ENCODE data around the gene JAZF1.
A peak's percentile ranks its signal among the peaks of the same experiment; 100 is the strongest.

The JAZF1 gene

GRCh38 chr7:27966219-27966780 lies 214.3 kb downstream of the JAZF1 start:
- DNase-seq (ENCODE audit: low spot score) = no peak

- no peak for DNase-seq (ENCODE audit: low spot score)
These were observed 214.9 kb downstream of the JAZF1 start for GRCh38 chr7:27965650-27966049.

GRCh38 chr7:27964820-27965219 lies 215.8 kb downstream of the JAZF1 start:
- DNase-seq (ENCODE audit: low spot score) = no peak

- DNase-seq (ENCODE audit: low spot score) = no peak
These were observed 217.5 kb downstream of the JAZF1 start for GRCh38 chr7:27963056-27963455.

- DNase-seq (ENCODE audit: low spot score) = peak; percentile 6
These were observed 218.3 kb downstream of the JAZF1 start for GRCh38 chr7:27962273-27962672.

GRCh38 chr7:27961255-27961654 lies 219.3 kb downstream of the JAZF1 start:
- peak; percentile 68 for DNase-seq (ENCODE audit: low spot score)

- DNase-seq (ENCODE audit: low spot score) = no peak
These were observed 220.2 kb downstream of the JAZF1 start for GRCh38 chr7:27960415-27960814.

- no peak for DNase-seq (ENCODE audit: low spot score)
These were observed 221.6 kb downstream of the JAZF1 start for GRCh38 chr7:27958933-27959548.

GRCh38 chr7:27955596-27955995 lies 225.0 kb downstream of the JAZF1 start:
- no peak for DNase-seq (ENCODE audit: low spot score)

- no peak for DNase-seq (ENCODE audit: low spot score)
These were observed 225.6 kb downstream of the JAZF1 start for GRCh38 chr7:27955011-27955410.

GRCh38 chr7:27953777-27954176 lies 226.8 kb downstream of the JAZF1 start:
- no peak for DNase-seq (ENCODE audit: low spot score)

GRCh38 chr7:27953361-27953760 lies 227.2 kb downstream of the JAZF1 start:
- no peak for DNase-seq (ENCODE audit: low spot score)

- DNase-seq (ENCODE audit: low spot score) = no peak
These were observed 227.9 kb downstream of the JAZF1 start for GRCh38 chr7:27952456-27953285.

- no peak for DNase-seq (ENCODE audit: low spot score)
These were observed 230.5 kb downstream of the JAZF1 start for GRCh38 chr7:27950123-27950522.

- DNase-seq (ENCODE audit: low spot score) = no peak
These were observed 231.7 kb downstream of the JAZF1 start for GRCh38 chr7:27948861-27949260.

GRCh38 chr7:27947586-27948278 lies 232.9 kb downstream of the JAZF1 start:
- peak; percentile 30 for DNase-seq (ENCODE audit: low spot score)

- no peak for DNase-seq (ENCODE audit: low spot score)
These were observed 234.2 kb downstream of the JAZF1 start for GRCh38 chr7:27946351-27946750.

- DNase-seq (ENCODE audit: low spot score) = no peak
These were observed 235.4 kb downstream of the JAZF1 start for GRCh38 chr7:27945058-27945795.

- DNase-seq (ENCODE audit: low spot score) = no peak
These were observed 236.0 kb downstream of the JAZF1 start for GRCh38 chr7:27944643-27945042.

- no peak for DNase-seq (ENCODE audit: low spot score)
These were observed 237.4 kb downstream of the JAZF1 start for GRCh38 chr7:27943241-27943640.

GRCh38 chr7:27942711-27943110 lies 237.9 kb downstream of the JAZF1 start:
- DNase-seq (ENCODE audit: low spot score) = no peak

- no peak for DNase-seq (ENCODE audit: low spot score)
These were observed 239.1 kb downstream of the JAZF1 start for GRCh38 chr7:27941522-27941921.

Measured in kidney tubule cell (primary cell).